EL (cell line): ENCODE results near the gene REPIN1.

ENCODE experiments used
- DNase-seq: peaks from one replicate; pipeline ENCODE4 v3.0.0-alpha.2; 2016

The REPIN1 gene

DNA sequence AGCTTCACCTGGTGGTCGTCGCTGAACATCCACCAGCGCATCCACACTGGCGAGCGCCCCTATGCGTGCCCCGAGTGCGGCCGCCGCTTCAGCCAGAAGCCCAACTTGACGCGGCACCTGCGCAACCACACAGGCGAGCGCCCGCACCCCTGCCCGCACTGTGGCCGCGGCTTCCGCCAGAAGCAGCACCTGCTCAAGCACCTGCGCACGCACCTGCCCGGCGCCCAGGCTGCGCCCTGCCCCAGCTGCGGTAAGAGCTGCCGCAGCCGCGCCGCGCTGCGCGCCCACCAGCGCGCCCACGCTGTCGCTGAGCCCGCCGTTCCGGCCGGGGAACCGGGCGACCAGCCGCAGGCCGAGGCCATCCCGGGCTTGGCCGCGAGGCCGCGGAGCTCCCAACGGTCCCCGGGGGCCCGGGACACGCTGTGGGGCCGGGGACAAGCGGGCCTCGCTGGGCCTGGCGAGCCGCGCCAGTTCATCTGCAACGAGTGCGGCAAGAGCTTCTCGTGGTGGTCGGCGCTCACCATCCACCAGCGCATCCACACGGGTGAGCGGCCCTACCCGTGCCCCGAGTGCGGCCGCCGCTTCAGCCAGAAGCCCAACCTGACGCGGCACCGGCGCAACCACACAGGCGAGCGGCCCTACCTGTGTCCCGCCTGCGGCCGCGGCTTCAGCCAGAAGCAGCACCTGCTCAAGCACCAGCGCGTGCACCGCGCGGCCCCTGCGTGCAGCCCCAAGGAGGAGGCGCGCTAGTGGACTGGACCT is 28.9 kb downstream of the REPIN1 start:
- no peak for DNase-seq

DNA sequence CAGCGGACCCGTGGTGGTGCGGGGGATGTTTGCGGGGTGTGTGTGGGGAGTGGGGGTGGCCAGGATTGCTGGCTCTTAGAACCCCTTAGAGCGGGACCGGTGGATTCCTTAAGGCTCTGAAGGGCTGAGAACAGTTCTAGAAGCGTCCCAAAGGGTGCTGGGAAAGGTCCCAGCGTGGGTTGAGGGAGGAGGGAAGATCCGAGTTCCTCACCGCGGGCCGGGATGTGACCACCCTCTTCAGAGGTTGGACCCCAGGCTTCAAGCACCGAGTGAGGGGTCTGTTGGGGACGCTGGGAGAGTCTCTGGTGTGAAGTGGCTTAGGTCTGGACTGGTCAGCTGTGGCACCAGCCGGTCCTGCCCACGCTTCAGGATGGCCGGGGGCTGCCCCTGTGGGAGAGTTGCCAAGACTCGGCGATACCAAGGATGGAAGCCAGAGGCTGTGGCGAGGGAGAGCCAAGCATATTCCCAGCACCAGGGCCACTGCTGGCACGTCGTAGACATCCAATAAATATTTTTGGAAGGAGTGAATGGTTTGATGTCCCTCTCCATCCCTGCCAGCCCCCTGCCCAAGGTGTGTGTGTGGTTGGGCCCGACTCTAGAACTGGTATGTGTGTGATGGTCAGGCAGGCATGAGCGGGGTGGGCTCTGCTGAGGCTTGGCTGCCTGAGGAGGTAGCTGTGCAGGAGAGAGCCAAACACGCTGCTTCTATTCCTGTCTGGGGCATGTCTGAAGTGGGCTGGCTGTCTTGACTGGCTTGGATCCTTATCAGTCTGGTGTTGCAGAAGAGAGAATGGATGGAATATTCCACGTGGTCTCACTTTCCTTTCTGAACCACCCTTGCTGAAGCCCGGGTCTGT is 29.7 kb downstream of the REPIN1 start:
- DNase-seq: no peak

DNA sequence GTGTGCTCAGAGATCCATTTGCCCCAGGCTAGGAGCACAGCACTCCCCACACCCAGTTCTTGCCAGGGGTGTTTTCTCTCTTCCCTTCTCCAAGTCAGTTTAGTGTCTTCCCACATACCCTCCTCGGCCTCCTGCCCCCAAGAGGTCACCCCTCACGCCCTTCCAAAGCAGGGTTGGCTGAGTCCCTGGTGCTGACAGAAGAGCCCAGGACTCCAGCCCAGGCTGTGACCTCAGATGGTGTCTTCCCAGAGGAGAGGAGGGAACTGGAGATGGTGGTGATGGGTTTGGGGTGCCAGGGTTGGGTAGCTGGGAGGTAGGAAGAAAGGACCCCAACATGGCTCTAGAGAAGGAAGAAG is 30.3 kb downstream of the REPIN1 start:
- DNase-seq: no peak

DNA sequence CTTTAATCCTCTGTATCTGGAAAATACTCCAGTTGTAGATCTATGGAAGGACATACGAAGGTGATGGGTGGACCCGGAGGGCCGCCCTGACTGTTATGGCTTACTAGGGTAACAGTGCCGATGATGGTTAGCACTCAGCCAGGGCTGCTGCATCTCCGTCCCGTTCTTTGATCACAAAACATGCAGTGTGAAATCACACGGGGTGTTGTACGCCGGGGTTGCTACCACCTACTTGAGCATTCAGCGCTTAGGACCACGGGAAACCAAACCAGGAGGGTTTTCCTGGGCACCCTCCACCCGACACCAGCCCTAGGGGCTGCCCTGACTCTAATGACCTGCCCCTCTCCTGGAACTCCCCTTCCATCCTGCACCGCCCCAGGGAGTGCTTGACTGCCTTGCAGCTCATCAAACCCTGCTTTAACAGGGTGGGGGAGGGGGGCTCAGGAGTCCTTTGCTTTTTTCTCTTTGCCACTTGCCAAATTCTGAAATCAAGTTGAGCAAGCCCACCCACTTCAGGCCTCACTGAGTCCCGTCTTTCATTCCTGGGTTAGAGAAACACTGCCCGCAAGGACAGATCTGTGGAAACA is 30.9 kb downstream of the REPIN1 start:
- DNase-seq: no peak

DNA sequence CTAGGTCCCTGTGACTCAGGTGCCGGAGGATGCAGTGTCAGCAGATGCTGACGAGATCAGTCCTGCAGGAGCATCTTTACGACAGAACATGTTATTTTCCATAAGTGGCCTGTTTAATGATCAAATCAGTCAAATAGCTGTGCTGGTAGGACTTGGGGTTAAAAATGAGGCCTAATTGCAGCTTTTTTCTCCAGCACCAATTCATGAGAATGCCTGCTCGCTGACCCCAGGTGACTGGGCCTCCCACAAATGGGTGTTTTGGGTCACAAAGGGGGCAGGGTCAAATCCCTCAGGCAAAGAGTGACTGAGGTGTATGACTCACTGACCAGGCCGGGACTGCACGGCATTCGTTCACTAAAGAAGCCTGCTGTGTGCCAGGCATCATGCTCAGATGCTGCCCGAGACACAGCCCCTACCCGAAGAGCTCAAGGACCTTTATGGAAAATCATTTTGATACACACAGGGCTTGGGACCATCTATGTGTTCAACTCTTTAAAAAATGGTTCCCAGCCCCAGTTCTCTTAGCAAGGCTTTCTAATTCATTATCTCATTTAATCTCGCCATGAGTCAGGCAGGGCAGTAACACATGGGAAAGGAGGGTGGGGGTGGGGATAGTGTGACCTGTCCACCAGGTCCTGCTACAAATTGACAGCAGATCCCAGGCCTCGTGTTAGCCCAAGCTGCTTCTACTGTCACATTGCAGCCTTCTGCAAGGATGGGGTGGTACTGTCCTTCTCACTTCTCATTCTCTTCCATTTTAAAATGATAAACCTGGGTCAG is 31.6 kb downstream of the REPIN1 start:
- peak; percentile 56 for DNase-seq

DNA sequence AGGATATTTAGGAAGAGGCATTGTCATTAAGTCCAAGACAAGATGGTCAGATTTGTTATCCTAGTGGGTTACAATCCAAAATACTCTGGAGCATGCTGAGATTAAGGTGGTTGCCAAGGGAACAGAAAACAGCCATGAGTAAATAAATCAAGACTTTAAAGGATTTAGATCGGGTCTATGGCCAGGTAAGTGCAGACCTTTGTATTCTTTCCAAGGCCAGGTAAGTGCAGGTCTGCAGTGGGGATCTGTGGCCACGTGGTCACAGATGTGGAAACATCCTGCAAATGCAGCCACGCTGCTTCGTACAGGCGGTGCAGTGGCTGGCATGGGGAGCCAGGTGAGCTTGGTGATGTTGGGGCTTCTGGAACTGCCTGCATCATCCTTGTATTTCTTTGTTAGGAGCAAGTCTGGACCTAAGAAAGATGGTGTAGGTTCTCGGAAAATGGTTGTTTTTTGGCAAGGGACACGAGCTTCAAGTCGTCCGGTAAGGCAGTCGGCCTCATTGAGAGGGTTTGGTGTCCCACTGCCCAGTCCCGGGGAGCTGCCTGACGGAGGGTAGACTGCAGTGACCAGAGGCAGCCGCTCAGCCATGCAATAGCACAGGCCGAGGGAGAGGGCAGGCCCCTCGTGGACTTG is 32.3 kb downstream of the REPIN1 start:
- no peak for DNase-seq

DNA sequence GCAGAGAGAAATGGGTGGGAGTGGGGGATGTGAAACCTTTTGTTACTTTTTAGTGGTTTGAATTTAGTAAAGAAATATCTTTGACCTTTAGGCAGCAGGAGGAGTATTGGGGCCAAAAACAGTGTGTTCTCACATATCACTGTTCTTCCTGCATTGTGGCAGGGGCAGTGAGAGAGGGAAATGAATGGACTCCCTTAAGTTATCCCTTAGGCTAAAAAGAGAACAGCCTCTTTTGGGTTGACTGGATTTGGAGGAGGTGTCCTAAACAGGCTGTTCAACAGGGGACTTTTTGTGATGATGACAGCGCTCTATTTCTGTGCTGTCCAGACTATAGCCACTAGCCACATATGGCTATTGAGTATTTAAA is 32.8 kb downstream of the REPIN1 start:
- DNase-seq: no peak

DNA sequence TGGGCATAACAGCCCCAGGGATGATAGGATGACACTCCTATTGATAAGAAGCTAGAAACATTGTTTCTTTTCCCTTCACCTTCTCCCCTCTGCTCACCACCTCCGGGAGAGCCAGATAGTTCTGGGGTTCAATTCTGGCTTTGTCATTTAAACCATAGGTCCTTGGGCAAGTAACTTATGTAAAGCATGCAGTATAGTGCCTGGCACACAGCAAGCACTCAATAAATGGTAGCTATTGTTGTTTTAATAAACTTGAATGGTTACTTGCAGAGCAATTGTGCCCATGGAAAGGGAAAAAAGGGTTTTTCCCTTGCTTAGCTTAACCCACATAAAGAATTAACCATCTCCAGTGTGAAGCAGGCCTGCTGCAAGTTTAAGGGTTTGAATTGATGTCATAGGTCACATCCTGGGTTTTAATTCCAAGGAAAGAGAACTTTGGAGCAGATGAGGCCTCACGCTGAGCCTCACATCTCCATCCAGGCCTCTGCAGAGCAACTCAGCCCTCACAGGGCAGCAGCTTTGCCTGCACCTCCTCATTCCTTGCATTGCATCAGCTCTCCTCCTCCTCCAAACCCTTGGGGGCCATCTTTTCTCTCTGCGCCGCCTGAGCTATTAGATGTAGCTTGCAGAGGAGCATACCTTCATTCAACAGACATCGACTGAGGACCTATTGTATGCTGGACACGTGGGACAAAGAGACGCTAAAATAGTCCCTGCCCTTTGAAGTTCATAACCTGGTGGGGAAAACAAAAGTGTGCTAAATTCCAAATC is 33.4 kb downstream of the REPIN1 start:
- no peak for DNase-seq

DNA sequence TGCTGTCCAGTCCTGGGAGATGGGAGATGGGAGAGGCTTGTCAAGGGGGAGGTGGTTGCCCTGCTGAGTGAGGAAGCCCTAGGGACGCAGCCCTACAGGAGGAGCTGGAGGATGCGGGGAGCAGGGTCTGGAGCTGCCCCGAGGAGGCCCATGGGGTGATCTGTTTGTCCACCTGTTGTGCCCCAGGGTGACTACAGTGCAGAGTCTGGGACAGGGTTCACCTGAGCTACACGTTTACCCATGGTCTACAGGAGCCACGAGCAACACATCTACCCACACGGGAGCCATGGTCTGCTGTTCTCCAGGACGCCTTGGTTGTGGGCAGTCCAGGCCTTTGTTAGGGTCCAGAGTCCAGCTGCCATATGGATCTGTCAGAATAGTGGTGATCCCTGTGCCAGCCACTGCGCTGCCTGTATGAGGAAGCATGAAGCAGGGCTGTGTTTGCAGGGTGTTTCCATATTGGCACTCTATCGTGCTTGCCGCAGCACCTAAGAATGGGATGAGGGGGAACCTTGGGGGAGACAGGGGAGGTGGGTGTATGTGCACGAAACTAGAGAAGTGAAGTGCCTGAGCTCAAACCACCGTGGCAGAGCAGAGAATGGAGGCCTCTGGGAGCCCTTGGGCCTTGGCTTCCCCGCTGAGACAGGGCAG is 34.2 kb downstream of the REPIN1 start:
- DNase-seq: no peak

DNA sequence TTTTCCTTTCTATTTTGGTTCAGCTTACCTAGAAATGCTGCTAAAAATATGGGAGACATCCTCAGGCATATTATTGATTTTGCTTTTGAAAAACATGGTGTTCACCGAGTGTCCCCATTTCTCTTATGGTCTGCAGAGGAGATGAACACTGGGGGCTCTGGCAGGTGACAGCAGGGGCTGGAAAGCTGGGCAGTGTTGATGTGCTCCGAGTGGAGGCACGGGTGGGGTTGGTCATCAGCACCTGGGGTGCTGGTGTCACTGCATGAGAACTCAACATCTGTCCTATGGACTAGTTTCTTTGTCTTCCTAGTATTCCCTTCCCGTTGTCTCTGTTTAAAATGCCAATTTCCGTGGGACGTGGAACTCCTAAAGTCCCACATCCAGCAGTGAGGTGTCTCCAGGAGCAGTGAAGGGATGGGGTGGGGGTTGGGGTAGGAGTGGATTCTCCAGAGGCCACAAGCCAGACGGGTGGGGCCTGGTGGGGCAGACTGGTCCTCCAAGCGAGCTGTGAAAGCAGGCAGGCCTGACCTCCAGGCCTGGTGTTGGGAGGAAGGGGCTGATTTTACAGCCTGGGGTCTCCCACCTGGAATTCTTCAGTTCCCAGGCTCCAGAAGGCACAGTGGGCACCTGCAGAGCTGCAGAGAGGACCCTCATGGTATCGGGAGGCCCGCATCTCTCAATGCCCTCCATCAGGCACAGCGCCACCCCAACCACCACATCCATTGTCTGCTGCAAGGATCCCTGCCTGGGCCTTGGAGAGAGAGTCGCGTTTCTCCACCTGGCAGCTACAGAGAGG is 35.0 kb downstream of the REPIN1 start:
- no peak for DNase-seq

DNA sequence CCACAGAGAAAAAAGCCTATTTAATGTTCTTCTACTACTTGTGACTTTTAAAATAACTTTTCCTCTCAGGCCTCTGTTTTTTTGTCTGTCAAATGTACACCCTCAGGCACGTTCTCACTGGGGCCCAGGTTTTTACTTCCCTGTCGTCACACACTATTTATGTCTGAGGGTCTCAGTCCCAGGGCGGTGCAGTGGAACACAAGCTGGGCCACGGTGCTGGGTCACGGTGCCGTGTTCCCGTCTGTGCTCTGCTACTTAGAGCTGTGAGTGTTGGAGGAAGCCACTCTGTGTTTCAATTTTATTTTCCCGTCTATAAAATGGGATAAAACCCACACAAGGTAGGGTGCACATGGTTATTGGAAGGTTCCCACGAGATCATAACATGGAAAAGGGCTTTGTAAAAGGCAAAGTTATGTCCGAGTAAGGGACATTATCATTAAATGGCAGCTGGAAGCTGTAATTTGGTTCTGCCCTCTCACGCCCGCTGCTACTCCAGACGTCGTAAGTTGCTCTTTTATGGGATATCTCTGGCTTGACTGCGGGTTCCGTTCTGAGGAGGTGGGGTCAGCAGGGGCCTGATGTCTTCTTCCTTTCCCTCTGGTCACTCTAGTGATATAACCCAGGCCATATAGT is 35.7 kb downstream of the REPIN1 start:
- no peak for DNase-seq

DNA sequence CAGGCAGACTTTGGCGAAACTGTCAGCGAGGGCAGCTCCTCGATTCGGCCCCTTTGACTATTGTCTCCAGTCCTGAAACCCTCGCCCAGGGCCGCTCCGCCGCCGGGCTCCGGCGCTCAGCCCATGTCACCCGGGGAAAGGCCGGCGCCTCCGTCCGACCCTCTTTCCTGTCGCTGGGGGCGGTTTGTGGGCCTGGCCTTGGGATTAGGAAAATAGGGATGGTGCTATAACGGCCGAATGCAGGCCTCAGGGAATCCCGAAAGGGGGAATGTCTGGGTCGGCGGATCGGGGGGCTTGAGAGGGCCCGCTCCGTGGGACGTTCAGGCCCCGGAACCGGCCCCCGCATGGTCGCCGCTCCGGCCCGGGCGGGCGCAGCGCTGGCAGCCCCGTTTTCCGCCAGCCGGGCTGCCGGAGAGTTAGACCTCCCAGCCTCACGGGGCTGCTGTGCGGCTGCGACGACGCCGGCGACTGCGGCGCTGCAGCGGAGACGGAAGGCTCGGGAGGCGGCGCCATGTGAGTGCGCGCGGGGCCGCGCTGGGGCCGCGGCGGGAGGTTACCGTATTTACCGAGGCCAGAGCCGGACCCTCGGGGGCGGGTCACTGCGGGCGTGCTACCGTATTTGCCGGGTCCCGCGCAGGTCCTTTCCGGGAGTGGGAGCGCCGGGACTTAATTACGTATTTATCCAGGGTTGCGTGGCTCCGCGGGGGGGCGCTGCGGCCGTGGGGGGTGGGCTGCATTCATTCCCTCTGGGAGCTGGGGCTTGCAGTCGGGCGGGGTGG is 36.4 kb downstream of the REPIN1 start:
- peak; percentile 80 for DNase-seq

DNA sequence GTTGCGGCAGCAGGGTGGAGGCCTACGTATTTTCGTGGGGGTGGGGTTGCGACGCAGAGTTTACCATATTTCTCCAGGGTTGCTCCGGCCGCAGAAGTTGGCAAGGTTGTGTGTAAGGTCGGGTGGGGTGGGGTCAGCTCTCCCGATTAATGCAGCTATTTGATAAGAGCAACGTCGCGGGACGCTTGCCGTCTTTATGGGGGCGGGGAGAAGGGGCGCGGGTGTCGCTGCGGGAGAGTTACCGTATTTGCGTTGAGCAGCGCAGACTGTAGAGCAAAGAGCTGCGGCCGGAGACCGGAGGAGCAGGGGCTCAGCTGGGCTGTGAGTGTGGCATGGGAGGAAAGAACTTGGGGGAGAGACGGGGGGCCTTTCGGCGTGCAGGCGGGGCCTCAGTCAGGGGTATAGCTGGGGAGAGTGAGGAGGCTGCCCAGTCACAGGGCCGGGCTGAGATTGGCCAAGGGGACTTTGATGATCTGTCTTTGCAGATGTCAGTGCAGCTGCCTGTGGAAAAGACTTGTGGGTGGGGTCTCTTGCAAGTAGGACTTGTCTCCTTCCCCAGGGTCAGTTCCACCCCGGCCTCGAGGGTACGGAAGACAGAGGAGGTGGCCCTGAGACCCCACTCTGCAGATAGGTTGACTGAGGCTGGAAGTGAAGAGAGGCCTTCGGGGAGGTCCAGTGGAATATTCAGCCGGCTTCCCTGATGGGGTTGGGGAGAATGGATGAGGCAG is 37.1 kb downstream of the REPIN1 start:
- DNase-seq: no peak

DNA sequence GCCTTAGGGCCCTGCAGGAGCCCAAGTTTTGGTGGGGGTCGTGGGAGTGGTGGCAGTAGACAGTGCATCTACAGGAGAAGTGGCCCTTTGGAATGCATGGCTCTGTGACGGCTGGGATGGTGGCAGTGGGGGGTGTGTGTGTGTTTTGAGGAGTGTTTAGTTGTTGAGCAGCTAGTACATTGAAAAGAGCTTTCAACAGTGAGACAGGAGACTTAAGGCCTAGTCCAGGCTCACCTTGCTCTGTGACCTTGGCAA is 37.6 kb downstream of the REPIN1 start:
- DNase-seq: no peak

DNA sequence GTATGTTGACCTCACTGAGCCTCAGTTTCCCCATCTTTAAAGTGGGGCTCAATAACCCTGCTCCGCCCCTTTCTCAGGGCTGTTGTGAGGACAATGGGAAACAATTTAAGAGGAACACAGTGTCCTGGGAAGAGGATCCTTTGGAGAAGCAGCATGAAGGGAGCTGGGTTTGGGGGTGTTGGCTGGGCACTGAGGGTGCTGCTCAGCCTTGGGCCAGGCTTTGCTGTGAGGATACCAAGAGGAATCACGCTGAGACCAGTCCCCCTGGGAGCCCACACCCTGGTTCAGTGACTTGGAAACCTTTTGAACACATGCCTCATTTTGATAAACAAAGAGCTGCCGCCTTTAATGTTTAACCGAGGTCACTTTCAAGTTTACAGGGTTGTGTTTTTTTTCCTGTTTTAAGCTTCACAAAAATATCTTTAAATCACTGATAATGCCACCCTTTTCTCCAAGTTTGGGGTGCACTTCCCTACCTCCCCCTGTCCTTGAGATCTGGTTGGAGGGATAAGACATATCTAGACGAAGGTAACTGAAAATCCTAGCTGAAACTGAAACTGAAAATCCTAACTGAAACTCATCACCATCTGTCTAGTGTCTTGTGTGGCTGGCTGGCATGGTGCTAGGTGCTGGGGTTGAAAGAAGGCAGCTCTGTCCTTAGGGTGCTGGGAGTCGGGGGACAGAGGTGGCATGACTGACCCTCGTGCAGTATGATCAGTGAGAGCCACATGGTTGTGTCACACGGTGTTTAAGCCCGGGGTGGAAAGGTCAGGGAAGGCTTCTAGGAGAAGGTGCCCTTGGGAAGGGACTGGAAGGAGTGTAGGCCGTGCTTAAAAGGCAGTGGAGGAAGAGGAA is 38.2 kb downstream of the REPIN1 start:
- DNase-seq: no peak

DNA sequence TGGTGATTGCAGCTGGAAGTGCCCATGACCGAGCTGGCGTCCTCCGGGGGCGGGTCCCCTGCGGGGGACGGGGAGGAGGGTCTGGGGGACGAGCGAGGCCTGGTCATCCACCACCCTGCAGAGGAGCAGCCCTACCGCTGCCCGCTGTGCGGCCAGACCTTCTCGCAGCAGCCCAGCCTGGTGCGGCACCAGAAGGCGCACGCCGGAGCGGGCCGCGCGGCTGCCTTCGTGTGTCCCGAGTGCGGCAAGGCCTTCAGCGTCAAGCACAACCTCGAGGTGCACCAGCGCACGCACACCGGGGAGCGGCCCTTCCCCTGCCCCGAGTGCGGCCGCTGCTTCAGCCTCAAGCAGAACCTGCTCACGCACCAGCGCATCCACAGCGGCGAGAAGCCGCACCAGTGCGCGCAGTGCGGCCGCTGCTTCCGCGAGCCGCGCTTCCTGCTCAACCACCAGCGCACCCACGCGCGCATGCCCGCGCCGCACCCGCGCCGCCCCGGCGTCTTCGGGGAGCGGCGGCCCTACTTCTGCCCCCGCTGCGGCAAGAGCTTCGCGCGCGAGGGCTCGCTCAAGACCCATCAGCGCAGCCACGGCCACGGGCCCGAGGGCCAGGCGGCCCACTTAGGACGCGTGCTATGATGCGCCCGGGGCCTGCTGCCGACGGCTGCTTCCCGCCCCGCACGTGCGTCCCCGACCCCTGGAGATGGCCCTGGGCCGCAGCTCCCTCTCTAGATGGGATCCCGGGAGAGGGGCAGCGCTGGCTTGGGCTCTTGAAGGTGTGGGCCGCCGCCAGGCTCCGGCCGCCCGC is 39.2 kb downstream of the REPIN1 start:
- DNase-seq: no peak
